Activated CD4-positive, alpha-beta T cell treated with anti-CD3 and anti-CD28 coated beads, Interleukin-2, amount 50 U/mL, for 48 hours (primary cell): ENCODE data around the gene TUBA3E.
"Not testable (repeated sequence)": the region's sequence is repeated elsewhere in the genome, so short reads cannot be mapped to it uniquely, and the experiment has no call there.

Source experiments
- DNase-seq, 2 experiments: peaks; one replicate each; pipeline ENCODE4 v3.0.0-alpha.2; 2020

Gene TUBA3E

DNA sequence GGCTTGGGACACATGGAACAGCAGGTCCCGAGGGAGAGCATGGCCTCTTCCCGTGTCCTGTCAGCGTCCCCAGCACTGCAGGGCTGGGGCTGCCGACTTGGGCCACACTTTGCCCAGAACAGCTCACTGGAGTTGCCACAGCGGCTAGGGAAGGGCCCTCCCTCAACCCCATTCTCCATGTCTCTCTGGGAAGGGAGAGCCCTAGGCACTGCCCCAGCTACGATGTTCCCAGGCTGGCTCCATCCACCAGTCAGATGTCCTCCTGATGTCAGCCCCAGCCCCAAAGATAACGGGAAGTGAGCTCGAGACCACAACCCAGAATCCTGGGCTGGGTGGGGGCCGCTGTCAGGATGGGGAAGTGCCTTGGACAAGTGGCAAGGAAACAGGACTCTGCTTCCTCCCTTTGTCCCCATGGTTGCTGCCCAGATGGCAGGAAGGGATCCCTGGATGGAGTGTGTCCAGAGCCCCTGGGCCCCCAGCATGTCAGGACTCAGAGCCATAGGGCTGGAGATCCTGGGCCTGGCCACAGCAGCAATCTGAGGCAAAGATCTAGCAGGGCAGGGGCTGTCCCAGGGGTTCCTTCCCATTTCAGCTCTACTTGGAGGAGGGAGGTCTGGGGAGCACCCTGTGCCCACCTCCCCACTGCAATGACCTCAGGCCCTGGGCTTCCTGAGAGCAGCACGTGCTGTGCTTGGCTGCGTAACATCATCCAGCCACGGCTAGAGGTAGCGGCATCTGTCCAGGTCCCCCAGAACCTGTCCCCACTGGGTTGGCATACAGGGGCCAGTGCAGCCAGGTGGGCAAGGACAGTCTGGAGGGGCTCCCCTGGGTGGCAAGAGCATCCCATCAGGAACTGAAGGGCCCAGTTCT, 55.6 kb downstream of the TUBA3E start:
- not testable (repeated sequence) for DNase-seq
